DMS 273 (cell line): ENCODE data around the gene UBE4A.

Source experiments
- DNase-seq: peaks from one replicate; lab custom pipeline; 2025; ENCODE audit not compliant: unreplicated experiment; lab: John Stamatoyannopoulos, UW

Gene UBE4A

DNA sequence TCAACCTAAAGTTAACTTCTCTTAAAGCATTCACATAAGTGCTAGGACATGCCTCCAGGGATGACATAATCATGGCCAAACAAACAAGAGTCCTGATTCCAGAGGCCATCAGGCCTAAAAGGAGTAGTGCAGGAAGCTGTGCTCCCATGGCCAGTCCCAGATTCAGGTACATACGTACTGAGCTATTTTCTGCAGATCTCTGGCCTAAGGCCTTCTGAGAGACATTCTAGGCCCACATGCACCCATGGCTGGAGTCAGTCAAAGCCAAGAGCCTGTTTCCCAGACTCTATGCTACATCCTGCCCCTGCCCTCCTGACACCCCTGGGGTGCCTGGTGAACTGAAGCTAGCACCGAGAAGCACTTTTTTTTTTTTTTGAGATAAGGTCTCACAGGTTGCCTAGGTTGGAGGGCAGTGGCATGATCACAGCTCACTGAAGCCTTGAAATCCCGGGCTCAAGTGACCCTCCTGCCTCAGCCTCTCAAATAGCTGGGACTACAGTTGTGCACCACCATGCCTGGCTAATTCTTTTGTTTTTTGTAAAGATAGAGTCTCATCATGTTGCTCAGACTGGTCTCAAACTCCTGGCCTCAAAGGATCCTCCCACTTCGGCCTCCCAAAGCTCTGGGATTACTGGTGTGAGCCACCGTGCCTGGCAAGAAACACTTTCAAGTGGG, 17.4 kb upstream of the UBE4A start:
- no peak for DNase-seq

DNA sequence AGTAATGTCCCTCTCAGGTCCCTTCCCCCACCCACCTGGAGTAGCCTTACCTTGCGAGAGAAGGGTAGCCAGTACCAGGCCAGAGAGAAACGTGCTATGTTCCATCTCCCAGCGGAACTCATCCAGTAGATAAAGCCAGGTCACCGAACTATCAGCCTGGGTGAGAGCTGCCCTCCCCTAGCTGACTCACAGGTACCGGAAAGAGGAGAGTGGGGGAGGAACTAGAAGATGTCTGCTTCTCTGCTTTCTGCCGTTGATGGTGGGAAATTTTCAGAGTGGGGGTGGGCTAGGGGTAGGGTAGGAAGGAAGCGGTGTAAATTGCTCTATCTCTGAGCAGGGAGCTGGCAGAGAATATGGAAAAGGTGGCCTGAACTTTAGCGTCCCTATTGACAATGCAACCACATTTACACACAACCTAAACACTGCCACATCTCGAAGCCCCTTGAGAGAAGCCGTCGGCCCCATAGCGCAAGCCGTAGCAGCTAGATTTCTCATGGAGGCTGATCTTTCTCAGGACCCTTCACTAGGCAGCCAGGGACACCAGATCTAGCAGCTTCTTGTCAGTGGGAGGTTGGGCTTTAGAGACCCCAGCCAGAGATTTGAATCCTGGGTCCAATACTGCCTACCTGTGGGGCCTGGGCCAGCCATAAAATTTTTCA, 16.8 kb upstream of the UBE4A start, which contains the start of gene CD3D:
TSS of gene CD3D (minus strand) at position 203 of the 659 bp plus-strand sequence. CDS start at position 105, 98 bp downstream.
- DNase-seq, result no peak

DNA sequence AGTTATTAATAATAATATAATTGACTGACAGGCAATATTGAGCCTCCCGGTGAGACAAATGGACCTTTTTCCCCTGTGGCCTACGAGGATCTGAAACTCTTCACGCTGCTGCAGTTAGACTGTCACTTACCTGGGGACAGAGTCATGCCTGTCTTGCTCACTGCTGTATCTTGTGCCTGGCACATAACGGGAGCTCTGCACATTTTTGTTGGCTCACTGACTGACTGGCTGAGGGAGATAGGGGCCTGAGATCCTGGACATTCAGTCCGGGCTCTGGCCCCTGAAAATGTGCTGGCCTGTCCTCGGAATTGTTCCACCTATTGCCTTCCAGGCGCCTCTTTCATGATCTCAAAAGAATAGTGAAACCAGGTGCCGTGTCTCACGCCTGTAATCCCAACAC, 16.2 kb upstream of the UBE4A start:
- no peak for DNase-seq

DNA sequence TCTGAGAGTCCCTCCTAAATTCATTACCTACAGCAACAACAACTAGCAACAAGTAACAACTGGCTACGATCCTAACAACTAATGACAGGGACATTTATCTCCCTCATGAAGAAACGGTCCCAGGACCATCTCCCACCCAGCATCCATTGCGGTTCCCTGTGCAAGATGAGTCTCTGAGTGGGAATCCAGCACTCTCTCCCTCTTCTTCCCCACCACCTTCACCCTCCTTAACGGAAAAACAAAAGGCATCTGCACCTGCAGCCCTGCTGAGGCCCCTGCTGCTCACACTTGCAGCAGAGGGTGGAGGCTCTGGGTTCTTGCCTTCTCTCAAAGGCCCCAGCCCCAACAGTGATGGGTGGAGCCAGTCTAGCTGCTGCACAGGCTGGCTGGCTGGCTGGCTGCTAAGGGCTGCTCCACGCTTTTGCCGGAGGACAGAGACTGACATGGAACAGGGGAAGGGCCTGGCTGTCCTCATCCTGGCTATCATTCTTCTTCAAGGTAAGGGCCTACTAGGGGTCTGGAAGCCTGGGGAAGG, 15.4 kb upstream of the UBE4A start, which contains the start of gene CD3G:
TSS of gene CD3G (plus strand) at position 364 of the 535 bp plus-strand sequence. CDS start at position 444, 80 bp downstream.
- DNase-seq, result no peak

DNA sequence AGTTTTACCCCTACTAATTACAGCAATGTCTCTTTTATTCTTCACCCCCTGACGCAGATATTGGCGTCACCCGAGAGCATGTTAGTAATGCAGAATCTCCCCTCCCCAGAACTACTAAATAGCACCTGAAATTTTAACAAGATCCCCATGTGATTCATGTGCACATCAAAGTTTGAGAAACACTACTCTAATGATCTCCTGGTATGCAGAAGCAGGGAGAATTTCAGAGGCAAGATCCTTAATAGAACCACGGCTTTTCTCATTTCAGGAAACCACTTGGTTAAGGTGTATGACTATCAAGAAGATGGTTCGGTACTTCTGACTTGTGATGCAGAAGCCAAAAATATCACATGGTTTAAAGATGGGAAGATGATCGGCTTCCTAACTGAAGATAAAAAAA, 9.9 kb upstream of the UBE4A start:
- no peak for DNase-seq

DNA sequence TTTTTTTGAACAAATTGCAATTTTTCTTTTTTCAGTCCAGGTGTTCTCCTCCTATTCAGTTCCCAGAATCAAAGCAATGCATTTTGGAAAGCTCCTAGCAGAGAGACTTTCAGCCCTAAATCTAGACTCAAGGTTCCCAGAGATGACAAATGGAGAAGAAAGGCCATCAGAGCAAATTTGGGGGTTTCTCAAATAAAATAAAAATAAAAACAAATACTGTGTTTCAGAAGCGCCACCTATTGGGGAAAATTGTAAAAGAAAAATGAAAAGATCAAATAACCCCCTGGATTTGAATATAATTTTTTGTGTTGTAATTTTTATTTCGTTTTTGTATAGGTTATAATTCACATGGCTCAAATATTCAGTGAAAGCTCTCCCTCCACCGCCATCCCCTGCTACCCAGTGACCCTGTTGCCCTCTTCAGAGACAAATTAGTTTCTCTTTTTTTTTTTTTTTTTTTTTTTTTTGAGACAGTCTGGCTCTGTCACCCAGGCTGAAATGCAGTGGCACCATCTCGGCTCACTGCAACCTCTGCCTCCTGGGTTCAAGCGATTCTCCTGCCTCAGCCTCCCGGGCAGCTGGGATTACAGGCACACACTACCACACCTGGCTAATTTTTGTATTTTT, 6.2 kb upstream of the UBE4A start:
- DNase-seq, result peak; percentile 37

DNA sequence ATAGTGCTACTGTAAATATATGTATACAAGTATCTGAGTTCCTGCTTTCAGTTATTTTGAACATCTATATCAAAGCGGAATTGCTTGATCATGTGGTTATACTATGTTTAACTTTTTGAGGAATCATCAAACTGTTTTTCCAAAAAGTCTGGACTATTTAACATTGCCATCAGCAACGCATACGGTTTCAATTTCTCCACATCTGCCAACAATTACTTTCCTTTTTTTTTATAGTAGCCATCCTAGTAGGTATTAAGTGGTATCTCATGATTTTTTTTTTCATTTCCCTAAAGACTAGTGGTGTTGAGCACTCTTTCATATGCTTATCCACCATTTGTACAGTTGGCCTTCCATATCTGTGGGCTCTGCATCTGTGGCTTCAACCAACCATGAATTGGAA, 1.3 kb upstream of the UBE4A start:
- no peak for DNase-seq

GRCh38 chr11:118364956-118365615, 5.7 kb downstream of the UBE4A start:
- peak; percentile 9 for DNase-seq

- peak; percentile 49 for DNase-seq
Measured at GRCh38 chr11:118366287-118366686, 6.9 kb downstream of the UBE4A start.

GRCh38 chr11:118370774-118371173, 11.4 kb downstream of the UBE4A start:
- peak; percentile 2 for DNase-seq

DNA sequence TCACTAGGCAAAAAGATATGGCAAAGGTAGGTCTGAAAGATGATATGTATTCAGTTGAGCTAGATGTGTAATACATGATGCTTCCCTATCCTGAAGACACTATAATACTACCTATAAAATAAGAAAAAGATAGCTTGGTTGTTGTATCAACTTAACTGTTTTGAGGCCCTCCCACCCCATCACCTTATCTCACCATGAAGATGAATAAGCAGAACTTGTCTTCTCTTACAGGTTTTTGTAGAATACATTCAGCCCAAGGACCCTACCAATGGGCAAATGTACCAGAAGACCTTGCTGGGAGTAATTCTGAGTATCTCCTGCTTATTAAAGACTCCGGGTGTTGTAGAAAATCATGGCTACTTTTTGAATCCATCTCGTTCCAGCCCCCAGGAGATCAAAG, 13.9 kb downstream of the UBE4A start:
- no peak for DNase-seq

GRCh38 chr11:118373871-118374270, 14.5 kb downstream of the UBE4A start:
- no peak for DNase-seq

- no peak for DNase-seq
Measured at GRCh38 chr11:118374729-118375128, 15.3 kb downstream of the UBE4A start.

DNA sequence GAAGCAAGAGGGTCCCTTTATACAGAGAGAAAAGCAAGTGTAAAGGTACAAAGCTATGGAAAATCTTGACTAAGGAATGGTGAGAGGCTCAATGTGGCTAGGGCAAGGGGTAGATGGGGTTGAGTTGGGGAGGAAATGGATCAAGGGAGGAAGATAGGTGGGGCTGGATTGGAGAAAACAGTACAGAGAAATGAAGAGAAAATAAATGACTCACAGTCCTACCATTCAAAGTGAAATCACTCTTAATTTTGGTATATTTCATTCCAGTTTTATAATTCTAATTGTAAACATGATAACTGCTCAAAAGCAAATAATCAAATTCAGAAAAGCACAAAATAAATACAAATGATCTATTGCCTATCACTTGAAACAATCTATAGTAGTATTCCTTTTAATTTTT, 16.6 kb downstream of the UBE4A start:
- no peak for DNase-seq

GRCh38 chr11:118379497-118379896, 20.1 kb downstream of the UBE4A start:
- DNase-seq, result no peak

- no peak for DNase-seq
Measured at GRCh38 chr11:118380571-118380970, 21.2 kb downstream of the UBE4A start.

DNA sequence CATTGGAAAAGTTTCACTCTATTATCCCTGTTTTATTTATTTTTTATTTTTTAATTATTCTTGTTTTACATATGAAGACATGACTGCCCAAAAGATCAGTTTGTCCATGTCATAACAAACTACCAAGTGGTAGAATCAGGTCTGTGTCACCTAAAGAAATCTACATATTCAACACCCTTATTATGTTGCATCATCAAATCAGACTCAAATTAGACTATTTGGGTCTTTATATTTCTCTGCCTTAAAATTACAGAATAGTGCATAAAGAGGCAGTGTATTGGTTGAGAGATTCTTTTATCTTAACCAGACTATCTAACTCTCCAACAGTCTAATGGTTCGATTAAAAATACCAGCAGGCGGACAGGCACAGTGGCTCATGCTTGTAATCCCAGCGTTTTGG, 23.6 kb downstream of the UBE4A start:
- DNase-seq, result no peak

DNA sequence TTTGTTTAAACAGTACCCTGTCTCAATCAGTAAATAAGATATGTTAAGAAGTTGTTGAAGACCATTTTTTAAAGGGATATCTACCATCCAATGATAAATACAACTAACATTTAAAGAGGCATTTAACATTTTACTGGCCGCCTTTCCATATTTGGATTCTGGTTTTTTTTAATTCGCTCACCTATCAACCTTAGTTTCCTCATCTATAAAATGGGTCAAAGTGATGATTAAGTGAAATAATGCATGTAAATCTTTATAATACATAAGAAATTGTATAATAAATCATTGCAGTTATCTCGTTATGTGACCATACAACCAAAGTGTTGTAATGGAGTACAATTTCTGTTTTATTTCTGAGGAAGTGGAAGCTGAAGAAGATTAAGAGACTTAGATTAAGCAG, 24.3 kb downstream of the UBE4A start:
- no peak for DNase-seq

GRCh38 chr11:118396097-118396501, 36.7 kb downstream of the UBE4A start:
- no peak for DNase-seq

DNA sequence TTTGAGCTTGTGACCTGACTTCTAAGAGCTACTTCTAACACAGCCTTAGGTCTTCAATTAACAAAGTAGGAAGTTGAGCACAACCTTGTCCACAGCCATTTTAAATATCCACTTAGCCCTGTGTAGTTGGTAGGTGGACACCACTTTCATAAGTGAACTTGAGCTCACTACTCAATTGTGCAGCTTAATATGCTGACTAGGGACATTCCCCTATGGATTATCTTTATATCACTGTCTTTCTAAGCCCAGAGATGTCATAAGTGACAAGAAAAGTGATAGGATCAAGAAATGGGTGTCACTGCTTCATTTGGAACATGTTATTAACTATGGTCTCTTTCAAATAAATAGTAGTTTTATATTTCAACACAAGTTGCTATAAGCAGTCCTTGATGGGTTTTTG, 38.0 kb downstream of the UBE4A start:
- no peak for DNase-seq

- DNase-seq, result no peak
Measured at GRCh38 chr11:118398791-118399559, 39.6 kb downstream of the UBE4A start.
